HUDEP-2 (cell line): ENCODE data around the gene GABBR2.

Experiments
- DNase-seq, 76 experiments: peaks; one replicate each; lab custom pipeline; 2025; ENCODE audit not compliant: unreplicated experiment in 76 of 76; lab: John Stamatoyannopoulos, UW

The GABBR2 gene

DNA sequence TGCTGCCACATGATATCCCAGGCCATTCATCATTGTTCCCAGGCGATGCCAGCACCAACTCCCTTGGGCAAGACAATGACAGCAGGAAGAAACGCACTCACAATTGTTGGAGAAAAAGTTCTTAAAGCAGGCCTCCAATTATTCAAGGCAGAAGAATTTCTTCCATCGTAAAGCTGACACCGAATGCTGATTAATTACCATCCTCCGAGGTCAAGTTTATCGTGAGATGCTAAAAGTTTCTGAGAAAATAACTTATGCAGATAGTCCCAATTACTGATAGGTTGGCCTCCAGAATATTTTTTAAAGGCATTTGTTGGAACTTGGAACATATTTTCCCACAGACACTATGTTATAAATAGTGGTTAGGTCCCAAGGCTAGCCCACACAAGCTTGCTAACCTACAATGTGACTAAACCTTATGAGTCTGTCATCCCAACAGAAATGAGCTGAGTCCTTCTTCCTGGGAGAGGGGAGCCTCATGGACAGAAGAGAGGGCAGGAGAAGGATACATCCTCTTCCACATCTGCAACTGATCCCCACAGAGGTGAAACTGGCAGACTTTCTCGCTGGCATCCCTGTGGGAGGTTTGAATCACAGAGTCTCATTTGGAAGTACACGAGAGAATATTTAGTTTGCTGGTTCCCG is 250.9 kb downstream of the GABBR2 start:
- DNase-seq = no peak

DNA sequence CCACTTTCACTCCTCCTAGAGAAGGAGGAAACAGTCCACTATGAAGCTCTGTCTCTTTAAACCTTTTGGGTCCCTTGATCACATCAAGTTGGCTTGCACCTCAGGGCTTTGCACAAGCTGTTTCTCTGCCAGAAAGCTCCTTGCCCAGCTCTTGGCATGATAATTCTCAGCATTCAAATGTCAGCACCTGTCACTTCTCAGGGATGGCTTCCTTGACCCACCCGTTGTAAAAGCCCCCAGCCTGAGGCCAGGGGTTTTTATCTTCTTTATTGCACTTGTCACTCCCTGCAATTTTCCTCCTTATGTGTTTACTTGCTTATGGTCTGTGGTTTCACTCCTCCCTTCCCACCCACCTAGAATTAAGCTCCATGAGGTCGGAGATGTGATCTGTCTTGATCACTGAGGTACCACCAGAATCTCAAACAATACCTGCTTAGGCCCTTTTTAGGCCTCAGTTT is 252.6 kb downstream of the GABBR2 start:
- no peak for DNase-seq

DNA sequence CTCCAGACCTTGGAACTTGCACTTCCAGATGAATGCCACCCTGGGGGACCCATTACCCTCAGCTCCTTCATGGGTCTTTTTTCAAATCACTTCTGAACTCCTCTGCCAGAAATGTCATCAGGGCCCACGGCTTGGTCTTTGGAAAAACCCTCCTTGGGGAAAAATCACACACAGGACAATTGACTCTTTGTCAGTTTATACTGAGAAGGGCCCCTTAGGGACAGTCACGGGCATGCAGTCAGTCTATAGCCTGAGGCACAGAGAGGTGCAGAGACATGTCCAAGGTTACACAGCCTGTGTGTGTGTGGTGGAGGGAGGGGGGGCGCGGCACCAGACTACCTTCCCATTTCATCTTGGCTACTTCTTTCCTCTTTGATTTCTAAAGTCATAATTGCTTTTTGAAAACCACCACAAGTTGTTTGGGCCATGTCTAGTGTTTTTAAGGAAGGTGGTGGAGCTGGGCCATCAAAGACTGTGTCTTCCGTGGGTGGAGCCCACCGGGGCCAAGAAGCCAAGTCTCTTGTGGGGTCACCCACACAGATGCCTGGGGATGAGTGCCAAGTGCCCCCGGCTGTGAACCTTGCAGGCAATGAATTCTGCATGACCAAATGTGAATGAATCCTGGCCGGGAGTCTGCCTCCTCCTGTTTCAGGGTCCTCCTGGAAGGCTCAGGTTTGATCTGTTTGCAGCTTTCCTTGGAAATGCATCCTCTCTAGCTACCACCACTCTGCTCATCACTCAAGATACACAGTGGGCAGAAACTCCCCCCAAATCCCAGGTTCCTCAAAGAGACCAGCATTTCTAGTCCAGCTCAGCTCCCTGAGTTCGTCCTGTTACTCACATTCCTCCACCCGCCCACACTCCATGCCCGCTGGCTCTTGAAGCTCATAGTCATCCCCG is 253.2 kb downstream of the GABBR2 start:
- DNase-seq = no peak

DNA sequence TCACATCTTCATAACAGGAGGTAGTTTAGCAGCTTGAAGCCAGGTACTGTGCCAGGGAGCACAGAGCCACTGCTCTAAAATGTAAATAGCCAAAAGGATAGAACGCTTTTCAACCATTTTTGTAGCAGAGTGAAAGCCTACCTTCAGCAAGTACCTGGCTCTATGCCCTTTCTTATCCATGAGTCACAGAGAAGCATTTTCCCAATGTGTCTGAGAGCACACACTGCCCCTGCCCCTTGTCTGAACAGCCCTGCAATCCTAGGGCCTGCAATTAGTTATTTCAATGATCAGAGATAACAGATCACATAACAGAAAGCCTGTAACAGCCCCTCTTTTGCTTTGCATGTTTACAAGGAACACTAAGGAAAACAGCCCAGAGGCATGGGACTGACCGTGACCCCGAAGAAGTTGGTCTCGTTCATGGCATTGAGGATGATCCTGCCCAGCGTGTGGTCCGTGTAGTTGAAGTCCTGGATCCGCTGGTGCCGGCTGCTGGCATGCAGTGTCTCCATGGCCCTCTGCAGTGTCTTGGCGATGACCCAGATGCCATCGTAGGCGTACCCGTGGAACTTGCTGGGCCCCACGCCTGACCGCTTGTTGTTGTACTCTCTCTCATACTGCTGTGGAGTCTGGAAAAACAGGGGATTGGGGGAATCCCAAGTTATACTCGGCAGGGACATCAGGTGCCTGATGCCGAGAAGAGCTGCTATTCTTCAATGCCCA is 255.0 kb downstream of the GABBR2 start:
- DNase-seq = no peak

DNA sequence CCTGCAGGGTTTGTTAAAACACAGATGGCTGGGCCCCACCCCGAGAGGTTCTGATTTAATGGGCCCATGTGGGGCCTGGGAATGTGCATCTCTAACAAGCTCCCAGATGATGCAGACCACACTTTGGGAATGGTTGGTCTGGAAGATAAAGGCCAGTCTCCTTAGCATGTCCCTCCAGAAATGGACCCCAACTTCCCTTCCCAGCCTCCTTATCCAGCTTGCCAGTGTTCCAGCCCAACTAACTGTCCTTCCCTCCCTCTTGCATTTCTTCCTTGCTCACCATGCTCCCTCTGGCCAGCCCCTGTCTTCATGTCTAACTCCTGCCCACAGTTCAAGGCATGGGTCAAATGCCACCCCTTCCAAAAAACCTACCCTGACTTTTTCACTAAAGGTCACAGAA is 257.2 kb downstream of the GABBR2 start:
- no peak for DNase-seq

- DNase-seq = no peak
These were observed 258.2 kb downstream of the GABBR2 start for GRCh38 chr9:98450496-98450895.

- no peak for DNase-seq
These were observed 258.9 kb downstream of the GABBR2 start for GRCh38 chr9:98449871-98450270.

- no peak for DNase-seq
These were observed 263.2 kb downstream of the GABBR2 start for GRCh38 chr9:98445576-98445975.

- DNase-seq = no peak
These were observed 264.1 kb downstream of the GABBR2 start for GRCh38 chr9:98444601-98445000.

DNA sequence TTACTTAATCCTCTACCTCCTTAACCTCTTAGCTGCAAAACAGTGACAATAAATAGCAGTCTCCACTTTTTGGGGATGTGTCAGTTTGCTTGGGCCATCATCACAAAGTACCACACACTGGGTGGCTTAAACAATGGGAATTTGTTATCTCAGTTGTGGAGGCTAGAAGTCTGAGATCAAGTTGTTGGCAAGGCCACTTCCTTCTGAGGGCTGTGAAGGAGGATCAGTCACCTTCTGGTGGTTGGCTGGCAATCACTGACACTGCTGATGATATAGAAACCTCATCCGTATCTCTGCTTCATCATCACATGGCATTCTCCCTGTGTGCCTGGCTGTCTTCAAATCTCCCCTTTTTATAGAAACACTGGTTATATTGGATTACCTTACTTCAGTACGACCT is 266.2 kb downstream of the GABBR2 start:
- no peak for DNase-seq

DNA sequence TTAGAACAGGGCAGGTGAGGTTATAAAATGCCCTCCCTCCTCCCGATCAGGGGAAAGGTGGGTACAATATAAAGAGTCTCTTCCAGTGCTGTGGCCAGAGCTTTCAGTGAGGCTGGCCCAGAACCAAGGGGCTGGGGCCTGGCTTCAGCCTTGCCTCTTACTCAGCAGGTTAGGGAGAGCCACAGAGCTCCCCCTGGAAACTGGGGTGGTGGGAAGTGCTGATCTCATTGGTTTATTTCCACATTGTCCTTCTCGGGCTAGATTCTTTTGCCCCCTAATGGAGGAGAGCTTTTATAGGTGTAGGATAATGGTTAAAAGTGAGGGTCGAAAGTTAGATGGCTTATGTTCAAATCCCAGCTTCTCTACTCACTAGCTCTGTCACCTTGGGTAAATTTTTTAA is 266.6 kb downstream of the GABBR2 start:
- no peak for DNase-seq

DNA sequence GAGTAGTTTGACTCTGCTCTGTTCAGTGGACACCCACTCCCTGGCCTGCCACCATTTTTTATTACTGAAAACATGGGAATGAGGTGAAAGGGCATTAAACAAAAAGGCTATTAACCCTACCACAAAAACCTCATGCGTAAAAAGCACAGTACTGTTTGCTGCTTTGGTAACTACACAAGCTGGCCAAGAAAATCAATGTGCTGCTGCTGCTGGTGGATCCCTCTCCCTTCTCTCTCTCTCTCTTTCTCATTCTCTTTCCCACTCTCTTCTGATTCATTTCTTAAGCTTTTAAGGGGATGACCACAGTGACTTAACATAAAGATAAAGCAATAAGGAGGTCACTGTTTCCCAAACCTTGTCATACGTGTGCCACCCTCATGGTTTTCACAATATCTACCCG is 270.1 kb downstream of the GABBR2 start:
- no peak for DNase-seq

DNA sequence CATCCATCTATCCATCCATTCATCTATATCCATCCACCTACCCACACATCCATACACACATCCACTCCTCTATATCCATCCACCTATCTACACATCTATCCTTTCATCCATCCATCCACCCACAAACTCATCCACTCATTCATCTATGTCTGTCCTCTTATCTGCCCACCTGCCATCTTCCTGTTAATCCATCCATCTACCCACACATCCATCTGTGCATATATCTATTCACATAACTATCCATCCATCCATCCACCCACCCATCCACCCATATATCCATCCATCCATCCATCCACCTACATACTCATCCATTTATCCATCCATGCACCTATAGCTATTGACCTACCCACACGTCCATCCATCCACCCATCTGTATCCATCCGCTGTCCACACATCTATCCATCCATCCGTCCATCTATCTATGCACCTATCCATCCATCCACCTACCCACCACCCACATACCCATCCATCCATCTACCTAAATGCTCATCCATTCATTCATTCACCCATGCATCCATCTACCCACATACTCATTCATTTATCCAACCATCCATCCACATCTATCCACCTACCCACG is 271.2 kb downstream of the GABBR2 start:
- no peak for DNase-seq

DNA sequence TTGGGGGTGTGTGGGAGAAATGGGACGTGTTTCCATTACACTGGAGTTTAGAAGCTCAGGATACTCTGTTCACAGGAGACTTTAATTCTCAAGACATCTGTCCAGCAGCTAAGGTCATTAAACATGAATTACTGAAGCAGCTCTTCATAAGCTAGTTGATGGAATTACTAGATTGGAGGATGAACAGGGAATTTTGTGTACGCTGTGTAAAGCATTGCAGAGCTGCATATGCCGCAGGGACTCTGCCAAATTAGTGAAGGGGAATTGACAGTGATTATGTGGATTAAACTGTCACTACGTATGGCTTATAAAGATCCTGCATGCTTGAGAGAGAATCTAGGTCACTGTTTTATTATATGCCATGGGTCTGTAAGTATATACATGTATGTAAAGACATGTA is 275.8 kb downstream of the GABBR2 start:
- DNase-seq = no peak

- no peak for DNase-seq
These were observed 276.6 kb downstream of the GABBR2 start for GRCh38 chr9:98432134-98432533.

- no peak for DNase-seq
These were observed 278.0 kb downstream of the GABBR2 start for GRCh38 chr9:98430535-98431292.

- DNase-seq = no peak
These were observed 279.1 kb downstream of the GABBR2 start for GRCh38 chr9:98429613-98430012.

DNA sequence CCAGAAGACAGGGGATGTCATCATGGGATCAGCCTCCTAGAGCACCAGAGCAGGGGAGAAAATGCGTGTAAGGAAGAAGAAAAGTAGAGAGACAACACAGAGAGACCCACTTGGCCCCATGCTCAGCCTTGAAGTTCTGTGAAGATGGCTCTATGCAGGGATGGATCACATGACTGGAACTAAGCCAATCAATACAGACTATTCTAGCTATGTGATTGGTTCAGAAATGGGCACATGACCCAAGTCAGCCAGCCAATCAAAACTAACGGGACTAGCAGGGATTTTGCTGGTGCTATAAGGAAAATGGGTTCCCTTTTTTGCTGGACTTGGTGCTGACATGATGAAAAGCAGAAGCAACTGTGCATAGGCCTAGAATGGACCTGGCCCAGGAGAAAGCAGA is 280.3 kb downstream of the GABBR2 start:
- DNase-seq = no peak

DNA sequence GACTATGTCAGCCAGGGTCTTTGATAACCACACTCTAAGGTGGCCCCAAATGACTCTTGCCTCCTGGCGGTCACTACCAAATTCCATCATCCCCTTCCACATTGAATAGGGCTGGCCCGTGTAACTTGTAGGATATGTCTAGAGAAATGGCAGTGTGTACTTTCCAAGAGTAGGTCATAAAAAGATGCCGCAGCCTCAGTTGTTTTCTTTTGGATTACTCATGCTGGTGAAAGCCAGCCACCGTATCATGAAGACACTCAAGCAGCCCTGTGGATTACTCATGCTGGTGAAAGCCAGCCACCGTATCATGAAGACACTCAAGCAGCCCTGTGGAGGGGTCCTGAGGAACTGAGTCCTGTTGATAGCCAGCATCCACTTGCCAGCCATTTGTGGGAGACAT is 281.2 kb downstream of the GABBR2 start:
- DNase-seq = no peak

GRCh38 chr9:98425079-98425478 is 283.7 kb downstream of the GABBR2 start:
- DNase-seq = no peak

GRCh38 chr9:98419260-98419603 is 289.5 kb downstream of the GABBR2 start:
- no peak for DNase-seq
